Measurements from ENCODE around the gene ADAMTS17. TPM values are rescaled to one million over a fixed set of nuclear protein-coding genes. Genes with fewer than 3 reads are reported as not detected.

The ADAMTS17 gene
- total RNA-seq, 1 experiment from 2014 or later = 3.2 TPM

DNA sequence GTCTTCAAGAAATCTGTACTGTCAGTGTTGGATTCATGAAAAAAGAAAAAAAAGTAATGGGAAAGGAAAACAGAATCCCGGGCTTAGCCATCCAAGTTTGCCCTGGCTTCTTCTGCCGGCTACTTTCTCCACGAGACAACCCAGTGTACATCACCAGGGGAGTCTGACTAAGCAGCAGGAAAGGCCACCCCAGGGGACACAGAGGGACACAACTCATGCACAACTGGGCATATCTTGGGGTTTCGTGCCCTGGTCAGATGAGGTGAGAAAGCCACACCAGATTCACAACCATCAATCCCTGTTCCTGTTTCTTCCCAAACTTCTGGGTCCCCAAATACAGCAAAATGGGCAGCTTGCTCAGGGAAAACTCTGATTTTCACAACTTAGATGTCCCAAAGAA lies 33.2 kb downstream of the ADAMTS17 start:
- Histone ChIP-seq H3K27ac (no peak overlapping the region), H3K27me3 (ENCODE audit: insufficient read depth, low read depth) (no peaks in the 10 kb centered on the region), H3K79me2 (ENCODE audit: low read depth) (no peaks in the 10 kb centered on the region), H3K4me2 (no peak overlapping the region), H3F3A (ENCODE audit: insufficient read depth, low read depth) (no peaks in the 10 kb centered on the region), H3K9me3 (ENCODE audit: insufficient read depth, low read depth) (no peaks in the 10 kb centered on the region), H3K4me1 (replicated peaks; ENCODE audit: insufficient read depth) (no peaks in the 10 kb centered on the region), H3K9me2 (ENCODE audit: insufficient read depth) (no peaks in the 10 kb centered on the region), H3K36me3 (ENCODE audit: low read depth) (no peaks in the 10 kb centered on the region), H4K20me1 (ENCODE audit: insufficient read depth) (no peaks in the 10 kb centered on the region; the same call in 1 of the 2 replicates), H2AFZ (no peak overlapping the region), H3K4me3 (no peak overlapping the region)
- intact Hi-C loops (cut with micrococcal nuclease; ENCODE audit: unreplicated experiment) = no loop called here
- ChIA-PET CTCF (no interaction called here), POLR2A (ENCODE audit: unreplicated experiment) (interaction anchor here (0.5 kb wide), 1 partner anchor 313 kb away, joined by 3 read pairs; no protein-coding TSS in a partner anchor)
- no peak for DNase-seq
- no TSS peak for BruUV-seq (replicated peaks)
- TF ChIP-seq, protein P1, sequence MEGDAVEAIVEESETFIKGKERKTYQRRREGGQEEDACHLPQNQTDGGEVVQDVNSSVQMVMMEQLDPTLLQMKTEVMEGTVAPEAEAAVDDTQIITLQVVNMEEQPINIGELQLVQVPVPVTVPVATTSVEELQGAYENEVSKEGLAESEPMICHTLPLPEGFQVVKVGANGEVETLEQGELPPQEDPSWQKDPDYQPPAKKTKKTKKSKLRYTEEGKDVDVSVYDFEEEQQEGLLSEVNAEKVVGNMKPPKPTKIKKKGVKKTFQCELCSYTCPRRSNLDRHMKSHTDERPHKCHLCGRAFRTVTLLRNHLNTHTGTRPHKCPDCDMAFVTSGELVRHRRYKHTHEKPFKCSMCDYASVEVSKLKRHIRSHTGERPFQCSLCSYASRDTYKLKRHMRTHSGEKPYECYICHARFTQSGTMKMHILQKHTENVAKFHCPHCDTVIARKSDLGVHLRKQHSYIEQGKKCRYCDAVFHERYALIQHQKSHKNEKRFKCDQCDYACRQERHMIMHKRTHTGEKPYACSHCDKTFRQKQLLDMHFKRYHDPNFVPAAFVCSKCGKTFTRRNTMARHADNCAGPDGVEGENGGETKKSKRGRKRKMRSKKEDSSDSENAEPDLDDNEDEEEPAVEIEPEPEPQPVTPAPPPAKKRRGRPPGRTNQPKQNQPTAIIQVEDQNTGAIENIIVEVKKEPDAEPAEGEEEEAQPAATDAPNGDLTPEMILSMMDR (conservative IDR thresholded peaks at IDR 0.05) = no peak
- TF ChIP-seq EZH2 (IDR thresholded peaks at IDR 0.05; ENCODE audit: low read depth) = no peak

DNA sequence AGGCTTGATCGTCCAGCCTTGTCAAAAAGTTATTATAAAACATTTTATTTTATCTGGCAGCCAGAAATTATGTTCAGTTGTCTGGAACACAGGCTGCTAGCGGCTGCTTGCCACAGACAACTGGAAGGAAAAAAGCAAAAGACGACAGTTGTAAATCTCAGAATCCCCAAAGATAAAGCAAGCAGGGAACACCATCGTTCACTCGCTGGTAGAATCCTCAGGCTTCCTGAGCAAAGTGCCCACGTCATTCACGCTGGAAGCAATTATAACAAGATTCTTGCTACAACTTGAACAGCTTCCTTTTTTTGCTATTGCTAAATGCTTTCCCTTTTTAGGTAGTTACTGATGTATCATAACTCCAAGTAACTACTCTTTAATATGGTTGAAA lies 33.6 kb downstream of the ADAMTS17 start:
- intact Hi-C loops (cut with micrococcal nuclease; ENCODE audit: unreplicated experiment) = no loop called here
- H3K27ac ChIP-seq = no peak overlapping the region
- no peaks in the 10 kb centered on the region for H3K9me3 ChIP-seq (ENCODE audit: insufficient read depth, low read depth)
- no peaks in the 10 kb centered on the region for H3K36me3 ChIP-seq (ENCODE audit: low read depth)
- POLR2A ChIA-PET (ENCODE audit: unreplicated experiment) = interaction anchor here (0.5 kb wide), 1 partner anchor 313 kb away, joined by 3 read pairs; no protein-coding TSS in a partner anchor
- BruUV-seq (replicated peaks) = no TSS peak
- no peak overlapping the region for H2AFZ ChIP-seq
- no peaks in the 10 kb centered on the region for H3K9me2 ChIP-seq (ENCODE audit: insufficient read depth)
- no peak overlapping the region for H3K4me3 ChIP-seq
- TF ChIP-seq, protein P1 (conservative IDR thresholded peaks at IDR 0.05) = no peak
- no peak for TF ChIP-seq EZH2 (IDR thresholded peaks at IDR 0.05; ENCODE audit: low read depth)
- CTCF ChIA-PET = no interaction called here
- H4K20me1 ChIP-seq (ENCODE audit: insufficient read depth) = no peaks in the 10 kb centered on the region; the same call in 1 of the 2 replicates
- H3K27me3 ChIP-seq (ENCODE audit: insufficient read depth, low read depth) = no peaks in the 10 kb centered on the region
- no peaks in the 10 kb centered on the region for H3F3A ChIP-seq (ENCODE audit: insufficient read depth, low read depth)
- H3K4me1 ChIP-seq (replicated peaks; ENCODE audit: insufficient read depth) = no peaks in the 10 kb centered on the region
- no peak overlapping the region for H3K4me2 ChIP-seq
- no peaks in the 10 kb centered on the region for H3K79me2 ChIP-seq (ENCODE audit: low read depth)
- no peak for DNase-seq

DNA sequence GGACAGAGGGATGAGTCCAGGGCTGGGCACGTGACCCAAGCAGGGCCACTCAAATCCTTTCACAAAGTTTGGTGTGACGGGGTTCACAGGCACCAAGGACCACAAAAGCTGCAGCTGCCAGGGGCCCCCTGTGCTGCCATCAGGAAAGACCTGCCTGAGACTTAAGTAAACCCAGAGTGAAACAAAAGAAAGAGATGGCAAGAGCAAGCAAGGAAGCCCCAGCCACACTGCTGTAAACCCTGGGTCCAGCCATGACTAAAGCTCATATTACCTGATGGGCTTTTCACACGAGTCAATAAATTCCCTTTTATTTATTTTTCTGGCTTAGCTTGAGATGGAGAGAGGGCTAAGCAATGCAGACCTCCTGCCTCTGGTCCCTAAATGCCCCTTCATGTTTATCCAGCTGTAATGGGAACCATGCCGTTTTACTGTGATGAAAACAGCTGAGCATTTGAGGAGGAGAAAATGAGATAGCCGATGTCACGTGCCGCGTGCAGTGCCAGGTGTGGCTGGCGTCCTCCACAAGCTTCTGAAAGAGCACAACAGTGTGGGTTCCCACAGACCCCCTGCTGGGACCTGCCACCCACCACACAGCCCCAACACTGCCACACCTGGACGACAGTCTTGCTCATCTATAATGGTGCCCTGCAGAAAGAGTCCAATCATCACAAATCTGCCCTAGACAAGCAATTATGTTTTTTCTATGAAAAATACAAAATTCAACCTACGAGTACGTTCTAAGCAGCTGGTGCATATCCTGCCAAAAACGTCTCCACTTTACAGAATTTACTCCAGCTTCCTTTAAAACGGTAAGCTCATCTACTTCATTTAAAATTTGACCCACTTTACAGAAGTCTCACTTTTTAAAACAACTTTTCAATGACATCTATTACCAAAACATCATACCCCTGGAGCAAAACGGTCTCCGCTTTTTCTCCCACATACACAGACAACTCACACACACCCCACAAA lies 34.2 kb downstream of the ADAMTS17 start:
- Histone ChIP-seq H3K4me1 (replicated peaks; ENCODE audit: insufficient read depth) (no peaks in the 10 kb centered on the region), H3K9me3 (ENCODE audit: insufficient read depth, low read depth) (no peaks in the 10 kb centered on the region), H3K4me3 (no peak overlapping the region), H3K9me2 (ENCODE audit: insufficient read depth) (no peaks in the 10 kb centered on the region), H3F3A (ENCODE audit: insufficient read depth, low read depth) (no peaks in the 10 kb centered on the region), H3K4me2 (no peak overlapping the region), H4K20me1 (ENCODE audit: insufficient read depth) (no peaks in the 10 kb centered on the region; the same call in 1 of the 2 replicates), H3K36me3 (ENCODE audit: low read depth) (no peaks in the 10 kb centered on the region), H3K27ac (no peak overlapping the region), H3K79me2 (ENCODE audit: low read depth) (no peaks in the 10 kb centered on the region), H2AFZ (no peak overlapping the region), H3K27me3 (ENCODE audit: insufficient read depth, low read depth) (no peaks in the 10 kb centered on the region)
- BruUV-seq (replicated peaks) = no TSS peak
- TF ChIP-seq, protein P1 (conservative IDR thresholded peaks at IDR 0.05) = no peak
- TF ChIP-seq EZH2 (IDR thresholded peaks at IDR 0.05; ENCODE audit: low read depth) = no peak
- DNase-seq = no peak
- intact Hi-C loops (cut with micrococcal nuclease; ENCODE audit: unreplicated experiment) = no loop called here
- ChIA-PET CTCF (no interaction called here), POLR2A (ENCODE audit: unreplicated experiment) (interaction anchor here (0.5 kb wide), 1 partner anchor 23 kb away, joined by 3 read pairs; no protein-coding TSS in a partner anchor)
